ENCODE data around the gene TSSK2.

TSSK2 gene

GRCh38 chr22:19106886-19107729 lies 24.0 kb upstream of the TSSK2 start:
- DNase-seq = no peak

- no peak for DNase-seq
Measured at GRCh38 chr22:19107730-19108074, 23.4 kb upstream of the TSSK2 start.

- no peak for DNase-seq
Measured at GRCh38 chr22:19108807-19109197, 22.3 kb upstream of the TSSK2 start.

GRCh38 chr22:19109198-19110063 lies 21.7 kb upstream of the TSSK2 start:
- DNase-seq = peak; percentile 74 to 79

- DNase-seq = no peak
Measured at GRCh38 chr22:19110064-19110458, 21.0 kb upstream of the TSSK2 start.

GRCh38 chr22:19110646-19111045 lies 20.5 kb upstream of the TSSK2 start:
- DNase-seq = no peak

- no peak for DNase-seq
Measured at GRCh38 chr22:19111140-19111539, 20.0 kb upstream of the TSSK2 start.

- no peak for DNase-seq
Measured at GRCh38 chr22:19111584-19111983, 19.5 kb upstream of the TSSK2 start.

GRCh38 chr22:19113429-19113828 lies 17.7 kb upstream of the TSSK2 start:
- DNase-seq = no peak

GRCh38 chr22:19114984-19115552 lies 16.0 kb upstream of the TSSK2 start:
- DNase-seq = no peak

GRCh38 chr22:19115628-19116027 lies 15.5 kb upstream of the TSSK2 start:
- peak in 1 of 2 donors; percentile 20 for DNase-seq

- no peak for DNase-seq
Measured at GRCh38 chr22:19117111-19117512, 14.0 kb upstream of the TSSK2 start.

GRCh38 chr22:19118329-19118880 lies 12.7 kb upstream of the TSSK2 start:
- DNase-seq = peak; percentile 14 to 32

- DNase-seq = no peak
Measured at GRCh38 chr22:19119949-19120348, 11.2 kb upstream of the TSSK2 start.

- peak in 1 of 2 donors; percentile 26 for DNase-seq
Measured at GRCh38 chr22:19120829-19121630, 10.1 kb upstream of the TSSK2 start.

GRCh38 chr22:19121631-19122142 lies 9.4 kb upstream of the TSSK2 start:
- peak in 1 of 2 donors; percentile 23 for DNase-seq

- DNase-seq = peak; percentile 96 to 97
Measured at GRCh38 chr22:19122143-19122751, 8.9 kb upstream of the TSSK2 start, which contains the start of gene DGCR2. DGCR2 (minus strand) TSS chr22:19122412; CDS start chr22:19122206, 206 bp downstream.

GRCh38 chr22:19122752-19123492 lies 8.2 kb upstream of the TSSK2 start:
- DNase-seq = peak in 1 of 2 donors; percentile 14

GRCh38 chr22:19123936-19124335 lies 7.2 kb upstream of the TSSK2 start:
- DNase-seq = no peak

GRCh38 chr22:19124377-19124776 lies 6.7 kb upstream of the TSSK2 start:
- no peak for DNase-seq

GRCh38 chr22:19125011-19125410 lies 6.1 kb upstream of the TSSK2 start:
- DNase-seq = no peak

Measured in CD4-positive, alpha-beta T cell treated with Interleukin-4 for 1 hour (primary cell).